ENCODE measurements around the gene FAM83D. TPM values are rescaled to one million over a fixed set of nuclear protein-coding genes. Genes with fewer than 3 reads are reported as not detected.

The FAM83D gene
- total RNA-seq, 1 donor = 17.7 TPM

- no peak for DNase-seq (ENCODE audit: low read depth)
- H3K4me3 ChIP-seq (ENCODE audit: low read depth, low read length) = no peak overlapping the region
- TF ChIP-seq CTCF (IDR thresholded peaks at IDR 0.05; ENCODE audit: insufficient read depth, low read depth, low read length) = no peak
These were observed 35.8 kb upstream of the FAM83D start for GRCh38 chr20:38890497-38890818.

- no peak for TF ChIP-seq CTCF (IDR thresholded peaks at IDR 0.05; ENCODE audit: insufficient read depth, low read depth, low read length)
- H3K4me3 ChIP-seq (ENCODE audit: low read depth, low read length) = no peak overlapping the region
- DNase-seq (ENCODE audit: low read depth) = no peak
These were observed 33.9 kb upstream of the FAM83D start for GRCh38 chr20:38892091-38892981.

GRCh38 chr20:38893056-38893564, 33.1 kb upstream of the FAM83D start:
- DNase-seq (ENCODE audit: low read depth) = no peak
- TF ChIP-seq CTCF (IDR thresholded peaks at IDR 0.05; ENCODE audit: insufficient read depth, low read depth, low read length) = peak; percentile 1
- no peak overlapping the region for H3K4me3 ChIP-seq (ENCODE audit: low read depth, low read length)

- H3K4me3 ChIP-seq (ENCODE audit: low read depth, low read length) = no peak overlapping the region
- peak; percentile 35 for DNase-seq (ENCODE audit: low read depth)
- TF ChIP-seq CTCF (IDR thresholded peaks at IDR 0.05; ENCODE audit: insufficient read depth, low read depth, low read length) = peak; percentile 81
These were observed 32.6 kb upstream of the FAM83D start for GRCh38 chr20:38893565-38894090.

GRCh38 chr20:38894091-38894847, 31.9 kb upstream of the FAM83D start:
- peak; percentile 4 for DNase-seq (ENCODE audit: low read depth)
- no peak overlapping the region for H3K4me3 ChIP-seq (ENCODE audit: low read depth, low read length)
- no peak for TF ChIP-seq CTCF (IDR thresholded peaks at IDR 0.05; ENCODE audit: insufficient read depth, low read depth, low read length)

GRCh38 chr20:38895098-38895949, 30.9 kb upstream of the FAM83D start:
- no peak for TF ChIP-seq CTCF (IDR thresholded peaks at IDR 0.05; ENCODE audit: insufficient read depth, low read depth, low read length)
- DNase-seq (ENCODE audit: low read depth) = no peak
- H3K4me3 ChIP-seq (ENCODE audit: low read depth, low read length) = no peak overlapping the region

Data from fibroblast of villous mesenchyme (primary cell).